GM06990 (cell line): Measurements from ENCODE around the gene DOCK2.

Experiments
- DNase-seq: peaks from one replicate; pipeline ENCODE4 v3.0.0-alpha.2; 2011; ENCODE audit not compliant: insufficient read length; ENCODE audit errors: extremely low read depth
- H3K27me3 ChIP-seq: replicated peaks from 2 replicates; pipeline ENCODE4 v1.6.0; 2011; ENCODE audit warnings: low read length; ENCODE audit not compliant: control insufficient read depth, insufficient read depth
- H3K36me3 ChIP-seq: 2 replicates; pipeline ENCODE4 v1.5.1; 2011; ENCODE audit warnings: low read length; ENCODE audit not compliant: control insufficient read depth, insufficient read depth
- H3K4me3 ChIP-seq: replicated peaks from 2 replicates; pipeline ENCODE4 v1.5.1; 2011; ENCODE audit warnings: low read depth, mild to moderate bottlenecking, control low read depth, low read length
- CTCF ChIP-seq: IDR thresholded peaks from 2 replicates; pipeline ENCODE4 v1.5.1; 2011; ENCODE audit warnings: low read length, control low read depth, mild to moderate bottlenecking, inconsistent platforms; ENCODE audit not compliant: insufficient read depth, poor library complexity, severe bottlenecking

DOCK2 gene

DNA sequence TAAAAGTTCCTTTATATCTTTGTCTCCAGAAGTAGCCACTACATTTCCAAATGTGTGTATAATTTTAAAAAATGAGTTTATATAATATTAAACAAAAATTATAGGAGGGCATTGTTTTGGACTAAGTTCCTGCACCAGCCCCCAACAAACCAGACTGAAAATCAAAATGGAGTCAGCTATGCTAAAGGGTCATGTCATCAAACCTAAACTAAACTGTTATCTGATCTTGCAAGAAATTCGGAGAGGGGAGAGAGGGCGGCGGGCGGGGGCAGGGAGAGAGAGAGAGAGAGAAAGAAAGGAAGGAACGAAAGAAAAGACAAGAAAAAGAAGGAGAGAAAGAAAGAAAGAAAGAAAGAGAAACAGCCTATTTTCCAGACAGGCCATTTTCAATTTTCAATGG is 63.5 kb downstream of the DOCK2 start:
- Histone ChIP-seq H3K27me3 (no peaks in the 10 kb centered on the region), H3K4me3 (no peak overlapping the region), H3K36me3 (peaks cover 39% of the 10 kb centered on the region)
- DNase-seq = no peak
- TF ChIP-seq CTCF = no peak

- H3K27me3 ChIP-seq = no peaks in the 10 kb centered on the region
- DNase-seq = no peak
- H3K36me3 ChIP-seq = peaks cover 37% of the 10 kb centered on the region
- no peak overlapping the region for H3K4me3 ChIP-seq
- TF ChIP-seq CTCF = peak; percentile 25
Observed at GRCh38 chr5:169701910-169702451, 64.9 kb downstream of the DOCK2 start.

- peaks cover 39% of the 10 kb centered on the region for H3K36me3 ChIP-seq
- H3K4me3 ChIP-seq = no peak overlapping the region
- H3K27me3 ChIP-seq = no peaks in the 10 kb centered on the region
- peak; percentile 67 for DNase-seq
- TF ChIP-seq CTCF = no peak
Observed at GRCh38 chr5:169702693-169703481, 65.8 kb downstream of the DOCK2 start.

- no peak for TF ChIP-seq CTCF
- Histone ChIP-seq H3K36me3 (peaks cover 36% of the 10 kb centered on the region), H3K4me3 (no peak overlapping the region), H3K27me3 (no peaks in the 10 kb centered on the region)
- no peak for DNase-seq
Observed at GRCh38 chr5:169703813-169704212, 66.7 kb downstream of the DOCK2 start.

- H3K4me3 ChIP-seq = no peak overlapping the region
- H3K27me3 ChIP-seq = no peaks in the 10 kb centered on the region
- DNase-seq = peak; percentile 39
- peaks cover 30% of the 10 kb centered on the region for H3K36me3 ChIP-seq
- TF ChIP-seq CTCF = no peak
Observed at GRCh38 chr5:169705322-169705721, 68.2 kb downstream of the DOCK2 start.
